ENCODE results near the gene NSUN4. TPM values are rescaled to one million over a fixed set of nuclear protein-coding genes. Genes with fewer than 3 reads are reported as not detected.

The NSUN4 gene
- total and polyA plus RNA-seq, 2 of the 13 experiments (the other 11 are each of a cell fraction or from before 2014, with no cell fraction given), result 21.5 to 23.5 TPM

DNA sequence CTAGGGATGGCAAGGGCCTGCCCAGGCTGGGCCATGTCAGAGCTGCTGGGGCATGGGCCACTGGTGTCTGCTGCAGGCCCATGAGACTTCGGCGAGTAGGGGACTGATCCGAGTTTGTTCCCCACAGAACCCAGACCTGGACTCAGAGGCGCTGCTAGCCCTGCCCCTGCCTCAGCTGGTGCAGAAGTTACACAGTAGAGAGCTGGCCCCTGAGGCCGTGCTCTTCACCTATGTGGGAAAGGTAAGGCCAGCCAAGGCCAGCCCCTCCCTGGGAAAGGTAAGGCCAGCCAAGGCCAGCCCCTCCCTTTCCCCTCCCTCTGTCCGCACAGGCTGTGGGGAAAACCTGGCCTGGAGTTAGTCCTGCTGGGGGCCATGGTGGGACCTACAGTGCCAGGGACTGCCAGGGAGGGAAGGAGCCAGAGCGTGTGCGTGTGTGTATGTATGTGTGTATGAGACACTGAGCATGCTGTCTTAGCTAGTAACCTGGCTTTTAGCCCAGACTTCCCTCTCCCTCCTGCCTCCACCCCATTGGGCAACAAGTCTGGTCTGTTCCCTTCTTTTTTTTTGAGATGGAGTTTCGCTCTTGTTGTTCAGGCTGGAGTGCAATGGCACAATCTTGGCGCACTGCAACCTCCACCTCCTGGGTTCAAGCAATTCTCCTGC is 61.5 kb downstream of the NSUN4 start (continued):
- TF ChIP-seq, protein P1, sequence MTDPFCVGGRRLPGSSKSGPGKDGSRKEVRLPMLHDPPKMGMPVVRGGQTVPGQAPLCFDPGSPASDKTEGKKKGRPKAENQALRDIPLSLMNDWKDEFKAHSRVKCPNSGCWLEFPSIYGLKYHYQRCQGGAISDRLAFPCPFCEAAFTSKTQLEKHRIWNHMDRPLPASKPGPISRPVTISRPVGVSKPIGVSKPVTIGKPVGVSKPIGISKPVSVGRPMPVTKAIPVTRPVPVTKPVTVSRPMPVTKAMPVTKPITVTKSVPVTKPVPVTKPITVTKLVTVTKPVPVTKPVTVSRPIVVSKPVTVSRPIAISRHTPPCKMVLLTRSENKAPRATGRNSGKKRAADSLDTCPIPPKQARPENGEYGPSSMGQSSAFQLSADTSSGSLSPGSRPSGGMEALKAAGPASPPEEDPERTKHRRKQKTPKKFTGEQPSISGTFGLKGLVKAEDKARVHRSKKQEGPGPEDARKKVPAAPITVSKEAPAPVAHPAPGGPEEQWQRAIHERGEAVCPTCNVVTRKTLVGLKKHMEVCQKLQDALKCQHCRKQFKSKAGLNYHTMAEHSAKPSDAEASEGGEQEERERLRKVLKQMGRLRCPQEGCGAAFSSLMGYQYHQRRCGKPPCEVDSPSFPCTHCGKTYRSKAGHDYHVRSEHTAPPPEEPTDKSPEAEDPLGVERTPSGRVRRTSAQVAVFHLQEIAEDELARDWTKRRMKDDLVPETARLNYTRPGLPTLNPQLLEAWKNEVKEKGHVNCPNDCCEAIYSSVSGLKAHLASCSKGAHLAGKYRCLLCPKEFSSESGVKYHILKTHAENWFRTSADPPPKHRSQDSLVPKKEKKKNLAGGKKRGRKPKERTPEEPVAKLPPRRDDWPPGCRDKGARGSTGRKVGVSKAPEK (CRISPR knock-in tag; IDR thresholded peaks at IDR 0.05; ENCODE audit: borderline replicate concordance), result no peak
- TF ChIP-seq REPIN1 (CRISPR knock-in tag; IDR thresholded peaks at IDR 0.05; ENCODE audit: borderline replicate concordance, low read depth) (peak; percentile 88), ZBTB1 (CRISPR knock-in tag; IDR thresholded peaks at IDR 0.05; ENCODE audit: borderline replicate concordance) (no peak), ZNF3 (CRISPR knock-in tag; IDR thresholded peaks at IDR 0.05) (no peak), ZBTB26 (CRISPR knock-in tag; IDR thresholded peaks at IDR 0.05; ENCODE audit: borderline replicate concordance) (no peak), ZNF574 (CRISPR knock-in tag; IDR thresholded peaks at IDR 0.05) (no peak), ATF1 (CRISPR knock-in tag; IDR thresholded peaks at IDR 0.05) (no peak), DR1 (CRISPR knock-in tag; IDR thresholded peaks at IDR 0.05) (no peak), CC2D1A (CRISPR knock-in tag; IDR thresholded peaks at IDR 0.05) (no peak), MAF1 (CRISPR knock-in tag; IDR thresholded peaks at IDR 0.05; ENCODE audit: borderline replicate concordance) (no peak), ZHX1 (CRISPR knock-in tag; IDR thresholded peaks at IDR 0.05; ENCODE audit: low read depth) (0 out of 2 replicates have a peak, but pooled peaks have one; percentile 35), RBAK (CRISPR knock-in tag; IDR thresholded peaks at IDR 0.05) (no peak), HOXA9 (CRISPR knock-in tag; IDR thresholded peaks at IDR 0.05; ENCODE audit: borderline replicate concordance) (no peak), ZNF556 (CRISPR knock-in tag; IDR thresholded peaks at IDR 0.05; ENCODE audit: borderline replicate concordance) (peak; percentile 52; the same call in 1 of the 2 replicates)
- TF ChIP-seq, protein P2, sequence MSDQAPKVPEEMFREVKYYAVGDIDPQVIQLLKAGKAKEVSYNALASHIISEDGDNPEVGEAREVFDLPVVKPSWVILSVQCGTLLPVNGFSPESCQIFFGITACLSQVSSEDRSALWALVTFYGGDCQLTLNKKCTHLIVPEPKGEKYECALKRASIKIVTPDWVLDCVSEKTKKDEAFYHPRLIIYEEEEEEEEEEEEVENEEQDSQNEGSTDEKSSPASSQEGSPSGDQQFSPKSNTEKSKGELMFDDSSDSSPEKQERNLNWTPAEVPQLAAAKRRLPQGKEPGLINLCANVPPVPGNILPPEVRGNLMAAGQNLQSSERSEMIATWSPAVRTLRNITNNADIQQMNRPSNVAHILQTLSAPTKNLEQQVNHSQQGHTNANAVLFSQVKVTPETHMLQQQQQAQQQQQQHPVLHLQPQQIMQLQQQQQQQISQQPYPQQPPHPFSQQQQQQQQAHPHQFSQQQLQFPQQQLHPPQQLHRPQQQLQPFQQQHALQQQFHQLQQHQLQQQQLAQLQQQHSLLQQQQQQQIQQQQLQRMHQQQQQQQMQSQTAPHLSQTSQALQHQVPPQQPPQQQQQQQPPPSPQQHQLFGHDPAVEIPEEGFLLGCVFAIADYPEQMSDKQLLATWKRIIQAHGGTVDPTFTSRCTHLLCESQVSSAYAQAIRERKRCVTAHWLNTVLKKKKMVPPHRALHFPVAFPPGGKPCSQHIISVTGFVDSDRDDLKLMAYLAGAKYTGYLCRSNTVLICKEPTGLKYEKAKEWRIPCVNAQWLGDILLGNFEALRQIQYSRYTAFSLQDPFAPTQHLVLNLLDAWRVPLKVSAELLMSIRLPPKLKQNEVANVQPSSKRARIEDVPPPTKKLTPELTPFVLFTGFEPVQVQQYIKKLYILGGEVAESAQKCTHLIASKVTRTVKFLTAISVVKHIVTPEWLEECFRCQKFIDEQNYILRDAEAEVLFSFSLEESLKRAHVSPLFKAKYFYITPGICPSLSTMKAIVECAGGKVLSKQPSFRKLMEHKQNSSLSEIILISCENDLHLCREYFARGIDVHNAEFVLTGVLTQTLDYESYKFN (CRISPR knock-in tag; conservative IDR thresholded peaks at IDR 0.05), result peak; percentile 40; the same call in 1 of the 2 replicates

Data from HepG2 (cell line).